ENCODE measurements around the gene FAM13A. TPM values are rescaled to one million over a fixed set of nuclear protein-coding genes. Genes with fewer than 3 reads are reported as not detected.

The FAM13A gene
- polyA plus RNA-seq, 1 donor from 2014 or later, result 4.0 TPM

GRCh38 chr4:88989990-88990389 is 67.0 kb downstream of the FAM13A start:
- H3K79me2 ChIP-seq (replicated peaks; ENCODE audit: insufficient read depth, low read length), result no peaks in the 10 kb centered on the region
- H3F3A ChIP-seq (ENCODE audit: insufficient read depth, low read length, poor library complexity, severe bottlenecking), result no peaks in the 10 kb centered on the region
- no peak overlapping the region for H3K4me2 ChIP-seq (ENCODE audit: low read length)
- H3K27me3 ChIP-seq (ENCODE audit: insufficient read depth, low read depth, low read length), result no peaks in the 10 kb centered on the region
- H3K36me3 ChIP-seq (ENCODE audit: insufficient read depth, low read length), result no peaks in the 10 kb centered on the region
- TF ChIP-seq EZH2 (IDR thresholded peaks at IDR 0.05; ENCODE audit: borderline replicate concordance, insufficient read depth, low read length, poor library complexity, severe bottlenecking) (no peak), MXI1 (conservative IDR thresholded peaks at IDR 0.05; ENCODE audit: poor library complexity, severe bottlenecking) (no peak), EP300 (conservative IDR thresholded peaks at IDR 0.05; ENCODE audit: poor library complexity, severe bottlenecking) (no peak), SMC3 (conservative IDR thresholded peaks at IDR 0.05; ENCODE audit: poor library complexity) (no peak), TAF1 (IDR thresholded peaks at IDR 0.05; ENCODE audit: low read depth) (no peak), POLR2AphosphoS5 (IDR thresholded peaks at IDR 0.05) (no peak), RAD21 (conservative IDR thresholded peaks at IDR 0.05) (no peak)
- TF ChIP-seq, protein P1, sequence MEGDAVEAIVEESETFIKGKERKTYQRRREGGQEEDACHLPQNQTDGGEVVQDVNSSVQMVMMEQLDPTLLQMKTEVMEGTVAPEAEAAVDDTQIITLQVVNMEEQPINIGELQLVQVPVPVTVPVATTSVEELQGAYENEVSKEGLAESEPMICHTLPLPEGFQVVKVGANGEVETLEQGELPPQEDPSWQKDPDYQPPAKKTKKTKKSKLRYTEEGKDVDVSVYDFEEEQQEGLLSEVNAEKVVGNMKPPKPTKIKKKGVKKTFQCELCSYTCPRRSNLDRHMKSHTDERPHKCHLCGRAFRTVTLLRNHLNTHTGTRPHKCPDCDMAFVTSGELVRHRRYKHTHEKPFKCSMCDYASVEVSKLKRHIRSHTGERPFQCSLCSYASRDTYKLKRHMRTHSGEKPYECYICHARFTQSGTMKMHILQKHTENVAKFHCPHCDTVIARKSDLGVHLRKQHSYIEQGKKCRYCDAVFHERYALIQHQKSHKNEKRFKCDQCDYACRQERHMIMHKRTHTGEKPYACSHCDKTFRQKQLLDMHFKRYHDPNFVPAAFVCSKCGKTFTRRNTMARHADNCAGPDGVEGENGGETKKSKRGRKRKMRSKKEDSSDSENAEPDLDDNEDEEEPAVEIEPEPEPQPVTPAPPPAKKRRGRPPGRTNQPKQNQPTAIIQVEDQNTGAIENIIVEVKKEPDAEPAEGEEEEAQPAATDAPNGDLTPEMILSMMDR (IDR thresholded peaks at IDR 0.05; ENCODE audit: poor library complexity, severe bottlenecking), result no peak
- TF ChIP-seq, protein P2, sequence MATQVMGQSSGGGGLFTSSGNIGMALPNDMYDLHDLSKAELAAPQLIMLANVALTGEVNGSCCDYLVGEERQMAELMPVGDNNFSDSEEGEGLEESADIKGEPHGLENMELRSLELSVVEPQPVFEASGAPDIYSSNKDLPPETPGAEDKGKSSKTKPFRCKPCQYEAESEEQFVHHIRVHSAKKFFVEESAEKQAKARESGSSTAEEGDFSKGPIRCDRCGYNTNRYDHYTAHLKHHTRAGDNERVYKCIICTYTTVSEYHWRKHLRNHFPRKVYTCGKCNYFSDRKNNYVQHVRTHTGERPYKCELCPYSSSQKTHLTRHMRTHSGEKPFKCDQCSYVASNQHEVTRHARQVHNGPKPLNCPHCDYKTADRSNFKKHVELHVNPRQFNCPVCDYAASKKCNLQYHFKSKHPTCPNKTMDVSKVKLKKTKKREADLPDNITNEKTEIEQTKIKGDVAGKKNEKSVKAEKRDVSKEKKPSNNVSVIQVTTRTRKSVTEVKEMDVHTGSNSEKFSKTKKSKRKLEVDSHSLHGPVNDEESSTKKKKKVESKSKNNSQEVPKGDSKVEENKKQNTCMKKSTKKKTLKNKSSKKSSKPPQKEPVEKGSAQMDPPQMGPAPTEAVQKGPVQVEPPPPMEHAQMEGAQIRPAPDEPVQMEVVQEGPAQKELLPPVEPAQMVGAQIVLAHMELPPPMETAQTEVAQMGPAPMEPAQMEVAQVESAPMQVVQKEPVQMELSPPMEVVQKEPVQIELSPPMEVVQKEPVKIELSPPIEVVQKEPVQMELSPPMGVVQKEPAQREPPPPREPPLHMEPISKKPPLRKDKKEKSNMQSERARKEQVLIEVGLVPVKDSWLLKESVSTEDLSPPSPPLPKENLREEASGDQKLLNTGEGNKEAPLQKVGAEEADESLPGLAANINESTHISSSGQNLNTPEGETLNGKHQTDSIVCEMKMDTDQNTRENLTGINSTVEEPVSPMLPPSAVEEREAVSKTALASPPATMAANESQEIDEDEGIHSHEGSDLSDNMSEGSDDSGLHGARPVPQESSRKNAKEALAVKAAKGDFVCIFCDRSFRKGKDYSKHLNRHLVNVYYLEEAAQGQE (IDR thresholded peaks at IDR 0.05; ENCODE audit: borderline replicate concordance), result no peak
- H2AFZ ChIP-seq (ENCODE audit: low read depth, low read length), result no peak overlapping the region
- no peaks in the 10 kb centered on the region for H3K9me2 ChIP-seq (ENCODE audit: insufficient read depth, low read length)
- H3K9me3 ChIP-seq (ENCODE audit: low read length), result no peaks in the 10 kb centered on the region
- H3K27ac ChIP-seq (ENCODE audit: low read length), result no peak overlapping the region
- no peak overlapping the region for H3K4me3 ChIP-seq (ENCODE audit: low read length)
- H3K9ac ChIP-seq (ENCODE audit: low read length), result no peak overlapping the region
- no peaks in the 10 kb centered on the region for H4K20me1 ChIP-seq (ENCODE audit: insufficient read depth)

- Histone ChIP-seq H3K9me2 (ENCODE audit: insufficient read depth, low read length) (no peaks in the 10 kb centered on the region), H4K20me1 (ENCODE audit: insufficient read depth) (no peaks in the 10 kb centered on the region), H2AFZ (ENCODE audit: low read depth, low read length) (no peak overlapping the region), H3K4me3 (ENCODE audit: low read length) (no peak overlapping the region), H3K9me3 (ENCODE audit: low read length) (no peaks in the 10 kb centered on the region), H3K27me3 (ENCODE audit: insufficient read depth, low read depth, low read length) (no peaks in the 10 kb centered on the region), H3K27ac (ENCODE audit: low read length) (no peak overlapping the region), H3K9ac (ENCODE audit: low read length) (no peak overlapping the region), H3K36me3 (ENCODE audit: insufficient read depth, low read length) (no peaks in the 10 kb centered on the region), H3F3A (ENCODE audit: insufficient read depth, low read length, poor library complexity, severe bottlenecking) (no peaks in the 10 kb centered on the region), H3K4me2 (ENCODE audit: low read length) (no peak overlapping the region), H3K79me2 (replicated peaks; ENCODE audit: insufficient read depth, low read length) (no peaks in the 10 kb centered on the region)
- no peak for TF ChIP-seq TAF1 (IDR thresholded peaks at IDR 0.05; ENCODE audit: low read depth)
- TF ChIP-seq MXI1 (conservative IDR thresholded peaks at IDR 0.05; ENCODE audit: poor library complexity, severe bottlenecking), result no peak
- no peak for TF ChIP-seq RAD21 (conservative IDR thresholded peaks at IDR 0.05)
- TF ChIP-seq SMC3 (conservative IDR thresholded peaks at IDR 0.05; ENCODE audit: poor library complexity), result no peak
- TF ChIP-seq EZH2 (IDR thresholded peaks at IDR 0.05; ENCODE audit: borderline replicate concordance, insufficient read depth, low read length, poor library complexity, severe bottlenecking), result no peak
- no peak for TF ChIP-seq EP300 (conservative IDR thresholded peaks at IDR 0.05; ENCODE audit: poor library complexity, severe bottlenecking)
- TF ChIP-seq, protein P2 (IDR thresholded peaks at IDR 0.05; ENCODE audit: borderline replicate concordance), result no peak
- TF ChIP-seq POLR2AphosphoS5 (IDR thresholded peaks at IDR 0.05), result no peak
- TF ChIP-seq, protein P1 (IDR thresholded peaks at IDR 0.05; ENCODE audit: poor library complexity, severe bottlenecking), result no peak
These were observed 71.8 kb downstream of the FAM13A start for GRCh38 chr4:88985088-88985773.
